Measurements from ENCODE around the gene HCCS. TPM values are rescaled to one million over a fixed set of nuclear protein-coding genes. Genes with fewer than 3 reads are reported as not detected.
A peak's percentile ranks its signal among the peaks of the same experiment; 100 is the strongest.

The HCCS gene
- total RNA-seq, 1 experiment from 2014 or later: 28.0 TPM

DNA sequence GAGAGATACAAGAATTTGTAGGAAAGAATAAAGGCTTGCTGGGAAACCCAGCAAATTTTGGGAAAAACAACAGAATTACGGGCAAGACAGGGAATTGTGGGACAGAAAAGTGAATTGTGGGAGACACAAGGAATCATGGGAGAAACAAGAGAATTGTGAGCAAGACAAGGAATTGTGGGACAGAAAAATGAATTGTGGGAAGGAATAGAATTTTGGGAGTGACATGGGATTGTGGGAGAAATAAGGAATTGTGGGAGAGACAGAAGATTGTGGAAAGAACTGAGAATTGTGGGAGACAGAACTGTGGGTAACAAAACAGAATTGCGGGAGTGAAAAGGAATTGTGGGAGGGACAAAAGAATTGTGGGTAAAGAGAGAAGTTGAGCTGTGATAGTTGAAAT lies 1.2 kb upstream of the HCCS start:
- Mint-ChIP-seq H3K4me3 (no peak overlapping the region), H3K36me3 (peaks cover 9% of the 10 kb centered on the region), H3K27me3 (ENCODE audit: low read depth) (no peaks in the 10 kb centered on the region), H3K9me3 (no peaks in the 10 kb centered on the region), H3K27ac (no peak overlapping the region), H3K4me1 (peaks cover 6% of the 10 kb centered on the region; the same call in 1 of the 2 replicates)
- ChIA-PET POLR2A (no interaction called here), CTCF (no interaction called here)
- TF ChIP-seq, protein P1, sequence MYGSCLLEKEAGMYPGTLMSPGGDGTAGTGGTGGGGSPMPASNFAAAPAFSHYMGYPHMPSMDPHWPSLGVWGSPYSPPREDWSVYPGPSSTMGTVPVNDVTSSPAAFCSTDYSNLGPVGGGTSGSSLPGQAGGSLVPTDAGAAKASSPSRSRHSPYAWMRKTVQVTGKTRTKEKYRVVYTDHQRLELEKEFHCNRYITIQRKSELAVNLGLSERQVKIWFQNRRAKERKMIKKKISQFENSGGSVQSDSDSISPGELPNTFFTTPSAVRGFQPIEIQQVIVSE (CRISPR knock-in tag; IDR thresholded peaks at IDR 0.05; ENCODE audit: borderline replicate concordance): no peak
- no peak for TF ChIP-seq ZNF121 (CRISPR knock-in tag; IDR thresholded peaks at IDR 0.05)
- TF ChIP-seq, protein P2, sequence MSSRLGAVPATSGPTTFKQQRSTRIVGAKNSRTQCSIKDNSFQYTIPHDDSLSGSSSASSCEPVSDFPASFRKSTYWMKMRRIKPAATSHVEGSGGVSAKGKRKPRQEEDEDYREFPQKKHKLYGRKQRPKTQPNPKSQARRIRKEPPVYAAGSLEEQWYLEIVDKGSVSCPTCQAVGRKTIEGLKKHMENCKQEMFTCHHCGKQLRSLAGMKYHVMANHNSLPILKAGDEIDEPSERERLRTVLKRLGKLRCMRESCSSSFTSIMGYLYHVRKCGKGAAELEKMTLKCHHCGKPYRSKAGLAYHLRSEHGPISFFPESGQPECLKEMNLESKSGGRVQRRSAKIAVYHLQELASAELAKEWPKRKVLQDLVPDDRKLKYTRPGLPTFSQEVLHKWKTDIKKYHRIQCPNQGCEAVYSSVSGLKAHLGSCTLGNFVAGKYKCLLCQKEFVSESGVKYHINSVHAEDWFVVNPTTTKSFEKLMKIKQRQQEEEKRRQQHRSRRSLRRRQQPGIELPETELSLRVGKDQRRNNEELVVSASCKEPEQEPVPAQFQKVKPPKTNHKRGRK (CRISPR knock-in tag; IDR thresholded peaks at IDR 0.05; ENCODE audit: borderline replicate concordance): no peak
- TF ChIP-seq OVOL2 (CRISPR knock-in tag; IDR thresholded peaks at IDR 0.05; ENCODE audit: borderline replicate concordance): no peak
- no peak for TF ChIP-seq ZNF138 (CRISPR knock-in tag; conservative IDR thresholded peaks at IDR 0.05)
- TF ChIP-seq ELF4 (CRISPR knock-in tag; IDR thresholded peaks at IDR 0.05; ENCODE audit: low read depth): no peak
- TF ChIP-seq, protein P3, sequence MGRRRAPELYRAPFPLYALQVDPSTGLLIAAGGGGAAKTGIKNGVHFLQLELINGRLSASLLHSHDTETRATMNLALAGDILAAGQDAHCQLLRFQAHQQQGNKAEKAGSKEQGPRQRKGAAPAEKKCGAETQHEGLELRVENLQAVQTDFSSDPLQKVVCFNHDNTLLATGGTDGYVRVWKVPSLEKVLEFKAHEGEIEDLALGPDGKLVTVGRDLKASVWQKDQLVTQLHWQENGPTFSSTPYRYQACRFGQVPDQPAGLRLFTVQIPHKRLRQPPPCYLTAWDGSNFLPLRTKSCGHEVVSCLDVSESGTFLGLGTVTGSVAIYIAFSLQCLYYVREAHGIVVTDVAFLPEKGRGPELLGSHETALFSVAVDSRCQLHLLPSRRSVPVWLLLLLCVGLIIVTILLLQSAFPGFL (CRISPR knock-in tag; IDR thresholded peaks at IDR 0.05; ENCODE audit: borderline replicate concordance): no peak
- no peak for TF ChIP-seq ZNF671 (CRISPR knock-in tag; IDR thresholded peaks at IDR 0.05)
- TF ChIP-seq ATF1 (CRISPR knock-in tag; IDR thresholded peaks at IDR 0.05): no peak
- TF ChIP-seq, protein P4, sequence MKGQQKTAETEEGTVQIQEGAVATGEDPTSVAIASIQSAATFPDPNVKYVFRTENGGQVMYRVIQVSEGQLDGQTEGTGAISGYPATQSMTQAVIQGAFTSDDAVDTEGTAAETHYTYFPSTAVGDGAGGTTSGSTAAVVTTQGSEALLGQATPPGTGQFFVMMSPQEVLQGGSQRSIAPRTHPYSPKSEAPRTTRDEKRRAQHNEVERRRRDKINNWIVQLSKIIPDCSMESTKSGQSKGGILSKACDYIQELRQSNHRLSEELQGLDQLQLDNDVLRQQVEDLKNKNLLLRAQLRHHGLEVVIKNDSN (CRISPR knock-in tag; IDR thresholded peaks at IDR 0.05): no peak
- no peak for TF ChIP-seq FOXK1 (CRISPR knock-in tag; IDR thresholded peaks at IDR 0.05)
- no peak for TF ChIP-seq E2F5 (CRISPR knock-in tag; IDR thresholded peaks at IDR 0.05)
- TF ChIP-seq, protein P5, sequence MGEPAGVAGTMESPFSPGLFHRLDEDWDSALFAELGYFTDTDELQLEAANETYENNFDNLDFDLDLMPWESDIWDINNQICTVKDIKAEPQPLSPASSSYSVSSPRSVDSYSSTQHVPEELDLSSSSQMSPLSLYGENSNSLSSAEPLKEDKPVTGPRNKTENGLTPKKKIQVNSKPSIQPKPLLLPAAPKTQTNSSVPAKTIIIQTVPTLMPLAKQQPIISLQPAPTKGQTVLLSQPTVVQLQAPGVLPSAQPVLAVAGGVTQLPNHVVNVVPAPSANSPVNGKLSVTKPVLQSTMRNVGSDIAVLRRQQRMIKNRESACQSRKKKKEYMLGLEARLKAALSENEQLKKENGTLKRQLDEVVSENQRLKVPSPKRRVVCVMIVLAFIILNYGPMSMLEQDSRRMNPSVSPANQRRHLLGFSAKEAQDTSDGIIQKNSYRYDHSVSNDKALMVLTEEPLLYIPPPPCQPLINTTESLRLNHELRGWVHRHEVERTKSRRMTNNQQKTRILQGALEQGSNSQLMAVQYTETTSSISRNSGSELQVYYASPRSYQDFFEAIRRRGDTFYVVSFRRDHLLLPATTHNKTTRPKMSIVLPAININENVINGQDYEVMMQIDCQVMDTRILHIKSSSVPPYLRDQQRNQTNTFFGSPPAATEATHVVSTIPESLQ (CRISPR knock-in tag; IDR thresholded peaks at IDR 0.05): no peak
- ATAC-seq: no peak
- no peak for DNase-seq (ENCODE audit: low spot score)

DNA sequence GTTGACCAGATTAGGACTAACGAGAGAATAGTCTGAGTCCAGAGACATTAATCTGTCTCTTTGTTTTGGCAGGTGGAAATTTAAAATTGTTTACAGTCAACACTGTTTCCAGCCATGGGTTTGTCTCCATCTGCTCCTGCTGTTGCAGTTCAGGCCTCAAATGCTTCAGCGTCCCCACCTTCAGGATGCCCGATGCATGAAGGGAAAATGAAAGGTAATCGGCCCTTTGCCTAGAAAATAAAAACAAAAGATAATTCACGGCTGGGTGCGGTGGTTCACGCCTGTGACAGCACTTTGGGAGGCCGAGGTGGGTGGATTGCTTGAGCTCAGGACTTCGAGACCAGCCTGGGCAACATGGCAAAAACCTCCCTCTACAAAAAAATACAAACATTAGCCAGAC lies 815 bp downstream of the HCCS start:
- Mint-ChIP-seq H3K27ac (peak overlapping the region; percentile 63; the same call in 1 of the 2 replicates), H3K4me3 (no peak overlapping the region; the same call in 1 of the 2 replicates), H3K36me3 (peaks cover 21% of the 10 kb centered on the region), H3K9me3 (no peaks in the 10 kb centered on the region), H3K27me3 (ENCODE audit: low read depth) (no peaks in the 10 kb centered on the region), H3K4me1 (peaks cover 6% of the 10 kb centered on the region; the same call in 1 of the 2 replicates)
- no peak for ATAC-seq
- no peak for DNase-seq (ENCODE audit: low spot score)
- ChIA-PET CTCF (no interaction called here), POLR2A (no interaction called here)
- TF ChIP-seq ZNF396 (CRISPR knock-in tag; IDR thresholded peaks at IDR 0.05; ENCODE audit: borderline replicate concordance): no peak
- TF ChIP-seq, protein P6, sequence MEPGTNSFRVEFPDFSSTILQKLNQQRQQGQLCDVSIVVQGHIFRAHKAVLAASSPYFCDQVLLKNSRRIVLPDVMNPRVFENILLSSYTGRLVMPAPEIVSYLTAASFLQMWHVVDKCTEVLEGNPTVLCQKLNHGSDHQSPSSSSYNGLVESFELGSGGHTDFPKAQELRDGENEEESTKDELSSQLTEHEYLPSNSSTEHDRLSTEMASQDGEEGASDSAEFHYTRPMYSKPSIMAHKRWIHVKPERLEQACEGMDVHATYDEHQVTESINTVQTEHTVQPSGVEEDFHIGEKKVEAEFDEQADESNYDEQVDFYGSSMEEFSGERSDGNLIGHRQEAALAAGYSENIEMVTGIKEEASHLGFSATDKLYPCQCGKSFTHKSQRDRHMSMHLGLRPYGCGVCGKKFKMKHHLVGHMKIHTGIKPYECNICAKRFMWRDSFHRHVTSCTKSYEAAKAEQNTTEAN (CRISPR knock-in tag; IDR thresholded peaks at IDR 0.05): no peak

All from WTC11 (cell line).